ENCODE measurements around the gene MYL5.

GRCh38 chr4:687971-688853, 13.9 kb downstream of the MYL5 start:
- TF ChIP-seq EZH2 (IDR thresholded peaks at IDR 0.05; ENCODE audit: insufficient read depth, poor library complexity, severe bottlenecking) (no peak), EZH2phosphoT487 (IDR thresholded peaks at IDR 0.05; ENCODE audit: insufficient read depth, low read depth) (no peak)
